ENCODE measurements around the gene GABBR2. TPM values are rescaled to one million over a fixed set of nuclear protein-coding genes. Genes with fewer than 3 reads are reported as not detected.

The GABBR2 gene
- total and polyA plus RNA-seq, 2 donors (not counting 1 experiment from before 2014, with no cell fraction given) = 0.03 TPM; not detected in 1

DNA sequence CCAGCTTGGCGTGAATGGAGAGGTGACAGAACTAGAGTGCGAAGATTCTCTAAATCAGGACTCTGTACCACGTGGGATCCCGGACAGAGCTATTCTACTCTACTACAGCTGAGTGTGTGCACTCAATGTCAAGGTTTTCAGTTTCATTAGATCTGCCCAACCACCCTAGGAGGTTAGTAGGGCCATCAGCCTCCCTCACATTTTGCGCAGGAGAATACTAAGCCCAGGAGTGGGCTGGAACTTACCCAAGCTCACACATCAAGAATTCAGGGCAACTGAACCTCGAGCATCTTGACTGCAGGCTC is 385.0 kb downstream of the GABBR2 start:
- H3K4me1 ChIP-seq (ENCODE audit: control insufficient read depth in 2 of 2, insufficient read depth in 2 of 2, low read length in 2 of 2) = peaks cover 0 to 3% of the 10 kb centered on the region in 2 donors
- no peak overlapping the region for H3K27ac ChIP-seq (ENCODE audit: low read length in 2 of 2)
- no peak overlapping the region for H2AFZ ChIP-seq (ENCODE audit: insufficient read depth, low read depth, low read length, poor library complexity, severe bottlenecking)
- no peak overlapping the region for H3K9ac ChIP-seq (ENCODE audit: low read length)
- peaks cover 0 to 3% (median 0%) of the 10 kb centered on the region in 3 donors for H3K9me3 ChIP-seq (ENCODE audit: control extremely low read depth in 1 of 3, control insufficient read depth in 2 of 3, insufficient read depth in 1 of 3, low read length in 2 of 3)
- no peak overlapping the region for H3K4me3 ChIP-seq (ENCODE audit: control extremely low read depth in 1 of 5, extremely low read depth in 1 of 5, insufficient read depth in 1 of 5, low read depth in 2 of 5, low read length in 4 of 5)
- TF ChIP-seq, protein P1, sequence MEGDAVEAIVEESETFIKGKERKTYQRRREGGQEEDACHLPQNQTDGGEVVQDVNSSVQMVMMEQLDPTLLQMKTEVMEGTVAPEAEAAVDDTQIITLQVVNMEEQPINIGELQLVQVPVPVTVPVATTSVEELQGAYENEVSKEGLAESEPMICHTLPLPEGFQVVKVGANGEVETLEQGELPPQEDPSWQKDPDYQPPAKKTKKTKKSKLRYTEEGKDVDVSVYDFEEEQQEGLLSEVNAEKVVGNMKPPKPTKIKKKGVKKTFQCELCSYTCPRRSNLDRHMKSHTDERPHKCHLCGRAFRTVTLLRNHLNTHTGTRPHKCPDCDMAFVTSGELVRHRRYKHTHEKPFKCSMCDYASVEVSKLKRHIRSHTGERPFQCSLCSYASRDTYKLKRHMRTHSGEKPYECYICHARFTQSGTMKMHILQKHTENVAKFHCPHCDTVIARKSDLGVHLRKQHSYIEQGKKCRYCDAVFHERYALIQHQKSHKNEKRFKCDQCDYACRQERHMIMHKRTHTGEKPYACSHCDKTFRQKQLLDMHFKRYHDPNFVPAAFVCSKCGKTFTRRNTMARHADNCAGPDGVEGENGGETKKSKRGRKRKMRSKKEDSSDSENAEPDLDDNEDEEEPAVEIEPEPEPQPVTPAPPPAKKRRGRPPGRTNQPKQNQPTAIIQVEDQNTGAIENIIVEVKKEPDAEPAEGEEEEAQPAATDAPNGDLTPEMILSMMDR (IDR thresholded peaks at IDR 0.05) = no peak
- no peak for TF ChIP-seq EZH2 (IDR thresholded peaks at IDR 0.05; ENCODE audit: borderline replicate concordance, insufficient read depth, low read depth, low read length, poor library complexity, severe bottlenecking)
- Mint-ChIP-seq H3K27ac (no peak overlapping the region), H3K4me3 (no peak overlapping the region), H3K4me1 (peaks cover 6% of the 10 kb centered on the region), H3K27me3 (no peaks in the 10 kb centered on the region), H3K9me3 (ENCODE audit: insufficient read depth) (no peaks in the 10 kb centered on the region)
- ATAC-seq (ENCODE audit: low read depth) = no peak
- H4K20me1 ChIP-seq (ENCODE audit: control insufficient read depth, insufficient read depth, low read length, poor library complexity, severe bottlenecking) = no peaks in the 10 kb centered on the region
- intact Hi-C loops (cut with micrococcal nuclease) = no loop called here
- peaks cover 0 to 3% (median 0%) of the 10 kb centered on the region in 4 experiments for H3K27me3 ChIP-seq (replicated peaks in 1 of 4; ENCODE audit: control extremely low read depth in 1 of 4, control insufficient read depth in 3 of 4, insufficient read depth in 4 of 4, low read length in 3 of 4)
- no peaks in the 10 kb centered on the region for H3K36me3 ChIP-seq (replicated peaks in 1 of 2; ENCODE audit: control extremely low read depth in 1 of 2, control insufficient read depth in 1 of 2, extremely low read depth in 1 of 2, insufficient read depth in 2 of 2, low read length in 1 of 2)
- CTCF ChIA-PET = interaction anchor here (1.1 kb wide), 1 partner anchor 451 kb away, joined by 3 read pairs; no protein-coding TSS in a partner anchor
- H3K79me2 ChIP-seq (ENCODE audit: control insufficient read depth, insufficient read depth, low read length) = no peaks in the 10 kb centered on the region
- DNase-seq = no peak
- H3K4me2 ChIP-seq (replicated peaks; ENCODE audit: low read depth, low read length, poor library complexity, severe bottlenecking) = no peak overlapping the region
- WGBS (ENCODE audit: insufficient coverage) = 84% methylated on average over 6 of the region's 6 CpGs
- POLR2A ChIA-PET = no interaction called here

GRCh38 chr9:98323051-98323830 is 385.5 kb downstream of the GABBR2 start:
- Histone ChIP-seq H3K79me2 (ENCODE audit: control insufficient read depth, insufficient read depth, low read length) (no peaks in the 10 kb centered on the region), H3K27me3 (replicated peaks in 1 of 4; ENCODE audit: control extremely low read depth in 1 of 4, control insufficient read depth in 3 of 4, insufficient read depth in 4 of 4, low read length in 3 of 4) (peaks cover 0 to 3% (median 0%) of the 10 kb centered on the region in 4 experiments), H3K9me3 (ENCODE audit: control extremely low read depth in 1 of 3, control insufficient read depth in 2 of 3, insufficient read depth in 1 of 3, low read length in 2 of 3) (peaks cover 0 to 3% (median 0%) of the 10 kb centered on the region in 3 donors), H3K36me3 (replicated peaks in 1 of 2; ENCODE audit: control extremely low read depth in 1 of 2, control insufficient read depth in 1 of 2, extremely low read depth in 1 of 2, insufficient read depth in 2 of 2, low read length in 1 of 2) (no peaks in the 10 kb centered on the region), H3K9ac (ENCODE audit: low read length) (no peak overlapping the region), H3K27ac (ENCODE audit: low read length in 2 of 2) (no peak overlapping the region), H3K4me3 (ENCODE audit: control extremely low read depth in 1 of 5, extremely low read depth in 1 of 5, insufficient read depth in 1 of 5, low read depth in 2 of 5, low read length in 4 of 5) (no peak overlapping the region), H4K20me1 (ENCODE audit: control insufficient read depth, insufficient read depth, low read length, poor library complexity, severe bottlenecking) (no peaks in the 10 kb centered on the region), H3K4me1 (ENCODE audit: control insufficient read depth in 2 of 2, insufficient read depth in 2 of 2, low read length in 2 of 2) (no peaks in the 10 kb centered on the region), H2AFZ (ENCODE audit: insufficient read depth, low read depth, low read length, poor library complexity, severe bottlenecking) (no peak overlapping the region), H3K4me2 (replicated peaks; ENCODE audit: low read depth, low read length, poor library complexity, severe bottlenecking) (no peak overlapping the region)
- Mint-ChIP-seq H3K9me3 (ENCODE audit: insufficient read depth) (no peaks in the 10 kb centered on the region), H3K4me3 (no peak overlapping the region), H3K4me1 (peaks cover 2% of the 10 kb centered on the region), H3K27me3 (no peaks in the 10 kb centered on the region), H3K27ac (no peak overlapping the region)
- POLR2A ChIA-PET = no interaction called here
- DNase-seq = no peak
- intact Hi-C loops (cut with micrococcal nuclease) = no loop called here
- 82% methylated on average over 4 of the region's 11 CpGs for WGBS (ENCODE audit: insufficient coverage)
- CTCF ChIA-PET = interaction anchor here (1.1 kb wide), 1 partner anchor 451 kb away, joined by 3 read pairs; no protein-coding TSS in a partner anchor
- TF ChIP-seq EZH2 (IDR thresholded peaks at IDR 0.05; ENCODE audit: borderline replicate concordance, insufficient read depth, low read depth, low read length, poor library complexity, severe bottlenecking) = no peak
- TF ChIP-seq, protein P1 (IDR thresholded peaks at IDR 0.05) = no peak
- ATAC-seq (ENCODE audit: low read depth) = no peak

Data from B cell (primary cell).